Neuron (in vitro differentiated cells): ENCODE results near the gene TRIM66.

Experiments
- H2AFZ ChIP-seq: one replicate; pipeline ENCODE4 v1.6.1; 2013; ENCODE audit warnings: low read depth, mild to moderate bottlenecking, inconsistent platforms, low read length, moderate library complexity
- H3K27me3 ChIP-seq: one replicate; pipeline ENCODE4 v1.6.1; 2013; ENCODE audit warnings: low read length; ENCODE audit not compliant: insufficient read depth
- H3K36me3 ChIP-seq: one replicate; pipeline ENCODE4 v1.6.1; 2013; ENCODE audit warnings: low read length; ENCODE audit not compliant: insufficient read depth
- H3K4me1 ChIP-seq: one replicate; pipeline ENCODE4 v1.6.1; 2013; ENCODE audit warnings: low read length; ENCODE audit not compliant: insufficient read depth
- H3K4me3 ChIP-seq: 2 replicates; pipeline ENCODE4 v1.5.1; 2013; ENCODE audit warnings: mild to moderate bottlenecking, low read length, moderate library complexity
- H3K9me3 ChIP-seq: one replicate; pipeline ENCODE4 v1.6.1; 2013; ENCODE audit warnings: low read length

TRIM66 gene

DNA sequence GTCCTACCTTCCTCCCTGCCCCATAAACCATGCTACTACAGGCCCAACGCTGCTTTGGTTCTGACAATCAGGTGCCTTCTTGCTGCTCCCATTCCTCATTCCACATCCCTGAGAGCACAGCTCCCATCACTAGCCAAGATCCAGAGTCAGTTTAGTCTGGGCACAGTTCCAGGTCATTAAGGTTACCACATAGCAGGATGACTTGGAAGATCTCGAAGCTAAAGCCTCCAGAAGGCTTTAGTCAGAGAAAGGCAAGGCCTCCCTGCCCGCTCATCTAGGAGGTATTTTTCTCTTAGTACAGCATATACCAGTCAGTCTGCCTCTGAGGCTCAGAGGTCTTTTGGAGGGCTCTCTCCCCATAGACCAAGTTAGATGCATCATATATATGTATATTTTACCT is 30.3 kb downstream of the TRIM66 start:
- H3K4me1 ChIP-seq: no peaks in the 10 kb centered on the region
- H3K27me3 ChIP-seq: no peaks in the 10 kb centered on the region
- H2AFZ ChIP-seq: no peak overlapping the region
- H3K36me3 ChIP-seq: no peaks in the 10 kb centered on the region
- H3K4me3 ChIP-seq: no peak overlapping the region
- H3K9me3 ChIP-seq: no peaks in the 10 kb centered on the region

DNA sequence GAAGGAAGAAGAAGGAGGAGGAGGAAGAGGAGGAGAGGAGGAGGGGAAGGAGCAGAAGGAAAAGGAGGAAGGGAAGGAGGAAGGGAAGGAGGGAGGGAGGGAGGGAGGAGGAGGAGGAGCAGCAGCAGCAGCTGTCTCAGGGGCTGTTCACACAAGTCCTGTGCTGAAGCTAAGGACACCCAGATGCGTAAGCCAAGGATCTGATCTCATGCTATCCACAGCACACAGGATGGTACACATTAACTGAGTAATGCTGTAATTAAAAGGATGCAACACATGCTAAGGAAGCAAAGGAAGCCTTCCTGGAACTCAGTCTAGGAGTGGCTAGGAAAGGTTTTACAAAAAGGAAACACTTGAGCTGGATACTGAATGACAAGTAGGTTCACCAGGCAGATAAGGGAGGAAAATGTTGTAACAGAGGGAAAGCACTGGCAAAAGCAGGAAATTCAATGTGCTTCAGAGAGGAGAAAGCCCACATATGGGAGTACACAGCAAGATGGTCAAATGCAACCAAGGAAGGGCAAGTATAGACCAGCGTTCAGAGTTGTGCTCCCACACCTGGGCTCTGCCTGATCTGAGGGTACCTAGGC is 32.0 kb downstream of the TRIM66 start:
- no peak overlapping the region for H2AFZ ChIP-seq
- H3K9me3 ChIP-seq: no peaks in the 10 kb centered on the region
- no peak overlapping the region for H3K4me3 ChIP-seq
- H3K27me3 ChIP-seq: no peaks in the 10 kb centered on the region
- no peaks in the 10 kb centered on the region for H3K4me1 ChIP-seq
- H3K36me3 ChIP-seq: no peaks in the 10 kb centered on the region

DNA sequence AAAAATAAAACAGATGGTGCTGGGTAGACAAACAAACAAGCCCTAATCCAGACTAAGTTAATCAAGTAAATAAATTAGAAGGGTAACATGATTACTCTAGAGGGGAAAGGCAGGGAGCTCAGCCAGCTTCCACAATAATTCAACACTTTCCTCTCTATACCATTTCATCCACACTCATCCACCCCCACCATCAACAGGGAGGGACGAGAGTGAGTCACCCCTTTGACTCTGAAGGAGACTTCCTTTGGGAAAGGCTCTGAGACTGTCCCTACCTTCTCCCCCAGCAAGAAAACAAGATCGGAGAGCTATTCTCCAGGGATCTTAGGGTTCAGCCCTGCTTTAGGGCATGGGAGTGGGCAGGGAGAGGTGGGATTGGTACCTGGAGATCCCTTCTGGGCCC is 33.1 kb downstream of the TRIM66 start:
- no peak overlapping the region for H2AFZ ChIP-seq
- no peak overlapping the region for H3K4me3 ChIP-seq
- no peaks in the 10 kb centered on the region for H3K4me1 ChIP-seq
- no peaks in the 10 kb centered on the region for H3K27me3 ChIP-seq
- H3K36me3 ChIP-seq: peaks cover 3% of the 10 kb centered on the region
- no peaks in the 10 kb centered on the region for H3K9me3 ChIP-seq

DNA sequence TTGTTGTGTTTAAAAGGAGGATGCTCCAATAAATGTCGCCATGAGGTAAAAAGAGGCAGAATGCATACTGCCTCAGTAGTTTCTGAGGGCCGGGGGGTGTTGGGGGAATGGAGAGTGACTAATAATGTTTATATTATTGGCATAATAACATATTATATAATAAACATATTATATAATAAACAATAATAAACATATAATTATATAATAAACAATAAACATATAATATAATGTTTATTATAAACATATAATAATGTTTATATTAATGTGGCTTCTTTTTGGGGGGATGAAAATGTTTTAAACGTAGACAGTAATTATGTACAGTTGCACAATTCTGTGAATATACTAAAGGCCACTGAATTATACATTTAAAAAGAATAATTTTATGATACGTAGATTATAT is 35.6 kb downstream of the TRIM66 start:
- H3K36me3 ChIP-seq: peaks cover 3% of the 10 kb centered on the region
- H3K4me3 ChIP-seq: no peak overlapping the region
- H2AFZ ChIP-seq: no peak overlapping the region
- H3K27me3 ChIP-seq: no peaks in the 10 kb centered on the region
- H3K4me1 ChIP-seq: no peaks in the 10 kb centered on the region
- no peaks in the 10 kb centered on the region for H3K9me3 ChIP-seq

DNA sequence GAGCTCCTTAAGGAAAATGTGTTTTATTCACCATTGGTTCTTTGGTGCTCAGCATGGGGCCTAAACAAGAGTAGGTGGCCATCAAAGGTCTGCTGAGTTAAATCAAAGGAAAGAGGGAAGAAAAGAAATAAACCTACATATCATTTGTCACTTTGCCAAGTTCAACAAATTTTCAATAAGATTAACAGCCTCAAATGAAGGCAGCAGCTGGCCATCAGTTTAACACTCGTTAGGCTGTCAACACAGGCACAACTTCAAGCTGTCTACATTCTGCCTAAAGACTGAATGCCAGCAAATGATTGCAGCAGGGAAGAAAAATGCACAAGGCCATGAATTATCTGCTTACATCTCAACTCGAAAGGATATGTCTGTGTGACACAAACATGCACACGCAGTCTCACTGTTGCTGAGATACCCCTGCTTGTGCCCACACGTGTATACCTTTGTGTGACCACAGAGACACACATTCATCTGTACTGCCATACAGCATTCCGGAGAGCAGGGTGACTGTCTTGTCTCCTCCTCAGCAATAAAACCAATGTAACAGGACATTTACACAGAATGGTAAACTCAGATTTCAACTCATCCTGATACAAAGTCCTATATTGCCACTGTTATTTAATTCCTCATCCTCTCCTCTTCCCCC is 40.1 kb downstream of the TRIM66 start:
- Histone ChIP-seq H2AFZ (no peak overlapping the region), H3K36me3 (peaks cover 3% of the 10 kb centered on the region), H3K27me3 (no peaks in the 10 kb centered on the region), H3K9me3 (peaks cover 3% of the 10 kb centered on the region), H3K4me3 (no peak overlapping the region), H3K4me1 (no peaks in the 10 kb centered on the region)

DNA sequence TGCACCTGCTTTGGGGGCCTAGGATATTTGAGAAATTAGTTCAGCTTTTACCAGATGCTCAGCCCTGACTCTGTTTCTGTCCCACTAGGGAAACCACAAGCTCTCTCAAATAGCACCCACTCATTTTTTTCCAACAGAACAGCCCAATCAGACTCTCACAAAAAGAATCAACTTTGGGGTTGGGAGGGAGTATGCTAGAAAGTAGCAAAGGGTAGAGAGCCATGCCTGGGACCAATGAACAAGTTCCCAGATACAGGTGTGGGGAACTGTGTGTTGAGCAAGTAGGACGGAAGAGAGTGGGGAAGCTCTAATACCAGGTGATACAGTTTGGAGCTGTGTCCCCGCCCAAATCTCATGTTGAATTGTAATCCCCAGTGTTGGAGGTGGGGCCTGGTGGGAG is 41.1 kb downstream of the TRIM66 start:
- H3K9me3 ChIP-seq: peaks cover 3% of the 10 kb centered on the region
- no peak overlapping the region for H2AFZ ChIP-seq
- peaks cover 3% of the 10 kb centered on the region for H3K36me3 ChIP-seq
- no peaks in the 10 kb centered on the region for H3K4me1 ChIP-seq
- no peak overlapping the region for H3K4me3 ChIP-seq
- no peaks in the 10 kb centered on the region for H3K27me3 ChIP-seq

DNA sequence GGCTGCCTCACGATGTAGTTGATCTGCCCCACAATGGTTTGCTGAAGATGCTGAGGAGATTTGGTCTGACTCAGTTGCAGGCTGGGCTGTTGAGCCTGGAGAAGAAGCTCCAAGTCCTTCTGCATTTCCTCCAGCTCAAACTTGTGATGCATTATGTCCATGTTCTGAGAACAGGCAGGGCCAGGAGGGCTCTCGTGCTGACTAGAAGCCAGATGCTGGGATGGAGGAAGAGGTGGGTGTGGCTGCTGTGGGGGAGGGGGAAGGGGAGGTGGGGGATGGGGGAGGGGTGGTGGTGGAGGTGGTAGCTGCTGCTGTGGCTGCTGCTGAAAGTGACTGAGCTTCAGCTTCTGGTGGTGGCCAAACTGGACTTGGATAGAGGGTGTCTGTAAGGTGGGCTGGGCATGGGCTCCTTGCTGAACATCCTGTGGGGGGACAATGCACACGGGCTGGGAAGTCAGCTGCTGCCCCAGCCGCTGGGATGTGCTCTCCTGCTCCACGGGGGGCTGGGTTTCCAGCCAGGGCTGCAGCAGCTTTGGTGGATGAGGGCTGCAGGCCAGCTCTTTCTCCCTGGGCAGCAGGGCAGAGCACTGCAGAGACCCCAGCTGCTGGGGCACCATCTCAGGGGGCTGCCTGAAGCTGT is 42.1 kb downstream of the TRIM66 start:
- Histone ChIP-seq H2AFZ (no peak overlapping the region), H3K9me3 (peaks cover 10% of the 10 kb centered on the region), H3K27me3 (no peaks in the 10 kb centered on the region), H3K4me1 (no peaks in the 10 kb centered on the region), H3K36me3 (peaks cover 3% of the 10 kb centered on the region), H3K4me3 (no peak overlapping the region)

DNA sequence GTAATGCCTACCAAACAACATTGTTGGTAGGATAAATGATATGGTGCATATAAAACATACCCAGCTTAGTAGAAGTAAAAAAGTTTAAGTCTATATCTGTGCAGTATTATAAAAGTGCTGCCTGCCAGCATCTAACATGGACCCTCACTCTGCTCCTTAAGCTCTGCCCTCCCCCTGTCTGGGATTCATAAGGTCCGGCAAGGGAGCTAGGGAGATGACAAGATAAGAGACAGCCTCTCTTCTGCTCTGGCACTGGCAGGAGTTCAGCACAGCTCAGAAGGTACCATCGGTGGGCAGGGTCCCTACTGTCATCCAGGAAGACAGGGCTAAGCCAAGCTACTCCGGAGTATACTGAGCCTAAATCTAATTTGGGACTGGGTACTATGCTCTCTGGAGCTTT is 42.8 kb downstream of the TRIM66 start:
- peaks cover 10% of the 10 kb centered on the region for H3K9me3 ChIP-seq
- no peak overlapping the region for H3K4me3 ChIP-seq
- no peaks in the 10 kb centered on the region for H3K27me3 ChIP-seq
- H2AFZ ChIP-seq: no peak overlapping the region
- H3K36me3 ChIP-seq: peaks cover 2% of the 10 kb centered on the region
- no peaks in the 10 kb centered on the region for H3K4me1 ChIP-seq

DNA sequence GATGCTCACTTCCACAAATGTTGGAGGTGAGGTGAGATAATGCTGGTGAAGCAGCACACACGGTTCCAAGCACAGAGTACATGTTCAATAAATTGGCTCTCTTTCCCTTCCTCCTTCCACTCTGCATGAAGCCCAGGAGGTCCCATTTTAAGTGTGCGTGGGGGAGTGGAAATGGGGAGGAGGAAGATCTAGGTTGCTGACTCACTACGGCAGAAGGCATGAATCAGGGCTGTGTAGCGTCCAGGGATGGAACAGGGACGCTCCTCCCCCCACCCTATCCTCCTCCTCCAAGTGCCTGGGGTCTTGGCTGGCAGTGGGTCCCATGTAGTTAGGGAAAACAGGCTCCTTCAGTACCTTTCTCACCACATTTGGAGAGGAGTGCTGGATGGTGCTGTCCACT is 44.2 kb downstream of the TRIM66 start:
- Histone ChIP-seq H3K4me3 (no peak overlapping the region), H2AFZ (no peak overlapping the region), H3K9me3 (peaks cover 12% of the 10 kb centered on the region), H3K27me3 (no peaks in the 10 kb centered on the region), H3K36me3 (peaks cover 2% of the 10 kb centered on the region), H3K4me1 (no peaks in the 10 kb centered on the region)

DNA sequence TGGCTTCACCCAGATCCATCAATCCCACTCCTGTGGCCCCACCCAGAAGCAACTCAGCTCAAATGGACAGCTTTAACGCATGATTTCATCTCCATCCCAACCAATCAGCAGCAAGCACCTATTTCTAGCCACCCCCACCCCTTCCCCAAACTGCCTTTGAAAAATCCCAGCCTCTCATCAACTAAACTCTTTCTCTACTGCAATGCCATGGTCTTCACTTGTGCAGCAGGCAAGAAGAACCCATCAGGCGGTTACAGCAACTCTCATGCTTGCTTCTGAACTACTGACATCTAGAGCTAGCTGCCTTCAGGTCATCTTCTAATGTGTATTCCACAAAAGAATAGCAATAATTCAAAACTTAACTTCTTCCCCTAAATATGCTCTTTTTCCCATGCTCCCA is 46.3 kb downstream of the TRIM66 start:
- no peak overlapping the region for H2AFZ ChIP-seq
- H3K27me3 ChIP-seq: no peaks in the 10 kb centered on the region
- H3K36me3 ChIP-seq: peaks cover 2% of the 10 kb centered on the region
- peaks cover 12% of the 10 kb centered on the region for H3K9me3 ChIP-seq
- H3K4me3 ChIP-seq: no peak overlapping the region
- H3K4me1 ChIP-seq: no peaks in the 10 kb centered on the region

DNA sequence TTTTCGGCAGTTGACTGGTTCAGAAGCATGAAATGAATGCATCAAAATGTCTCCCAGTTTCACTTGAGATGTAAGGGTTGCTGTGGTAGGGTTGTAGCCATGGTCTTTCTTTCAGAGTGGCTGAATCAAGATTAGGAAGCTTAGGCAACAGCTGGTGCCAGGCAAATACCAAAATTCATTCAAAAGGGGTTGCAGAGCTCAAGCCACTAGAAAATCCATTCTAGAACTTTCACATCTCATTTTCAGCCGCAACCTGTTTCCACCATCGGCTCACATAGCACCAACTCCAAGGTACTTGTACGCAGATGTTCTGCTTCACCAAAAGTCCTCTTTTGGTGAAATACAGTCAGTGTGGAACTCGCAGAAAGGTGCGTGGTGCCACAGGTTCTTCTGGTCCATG is 48.0 kb downstream of the TRIM66 start:
- H3K4me3 ChIP-seq: no peak overlapping the region
- no peak overlapping the region for H2AFZ ChIP-seq
- H3K9me3 ChIP-seq: peaks cover 12% of the 10 kb centered on the region
- peaks cover 2% of the 10 kb centered on the region for H3K36me3 ChIP-seq
- H3K4me1 ChIP-seq: no peaks in the 10 kb centered on the region
- H3K27me3 ChIP-seq: no peaks in the 10 kb centered on the region

DNA sequence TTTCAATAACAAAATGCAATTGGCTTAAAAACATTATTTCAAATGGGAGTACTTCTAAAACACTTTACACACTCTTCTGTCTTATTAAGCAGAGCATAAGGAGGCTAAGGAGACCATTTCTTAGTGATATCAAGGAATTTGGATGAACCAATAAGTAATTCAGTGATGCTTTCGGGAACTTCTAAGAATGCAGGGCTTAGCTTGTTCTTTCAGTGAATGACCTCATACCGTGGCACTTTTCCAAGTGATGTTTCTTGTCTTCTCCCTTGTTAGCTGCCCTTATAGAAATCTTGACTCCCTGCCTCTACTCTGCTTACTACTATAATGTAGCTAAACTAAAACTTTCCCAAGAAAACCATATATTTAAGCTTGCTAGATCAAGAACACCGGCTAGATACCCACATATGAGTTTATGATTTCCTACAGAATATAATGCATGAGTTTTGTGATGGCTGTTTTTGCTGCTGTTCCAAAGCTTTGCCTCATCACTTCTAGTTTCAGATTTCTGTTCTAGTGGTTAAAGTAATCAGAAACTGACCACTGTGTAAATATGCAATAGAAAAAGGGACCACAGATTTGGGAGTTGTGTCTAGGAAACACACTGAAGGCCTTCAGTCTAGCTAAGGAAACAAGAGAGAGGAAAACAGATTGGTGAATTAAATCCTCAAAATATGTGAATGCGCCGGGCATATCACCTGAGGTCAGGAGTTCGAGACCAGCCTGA is 50.9 kb downstream of the TRIM66 start:
- no peaks in the 10 kb centered on the region for H3K27me3 ChIP-seq
- no peak overlapping the region for H2AFZ ChIP-seq
- no peak overlapping the region for H3K4me3 ChIP-seq
- H3K4me1 ChIP-seq: peaks cover 7% of the 10 kb centered on the region
- peaks cover 8% of the 10 kb centered on the region for H3K9me3 ChIP-seq
- H3K36me3 ChIP-seq: peaks cover 2% of the 10 kb centered on the region

DNA sequence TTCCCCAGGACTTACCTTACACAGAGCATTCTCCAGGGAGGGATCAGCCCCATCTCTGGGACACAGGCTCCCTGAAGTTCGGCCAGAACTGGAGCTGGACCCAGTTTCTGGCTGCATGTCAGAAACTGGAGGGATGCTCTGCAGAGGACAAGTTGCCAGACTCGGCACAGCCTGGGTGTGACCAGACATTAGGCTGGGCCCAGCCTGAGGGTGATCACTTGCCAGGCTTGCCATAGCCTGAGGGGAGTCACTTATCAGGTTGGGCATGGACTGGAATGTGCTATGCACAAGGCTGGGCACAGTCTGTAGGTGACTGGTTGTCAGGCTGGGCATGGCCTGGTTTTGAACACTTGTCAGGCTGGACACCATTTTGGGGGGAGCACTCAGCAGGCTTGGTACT is 57.8 kb downstream of the TRIM66 start:
- peaks cover 17% of the 10 kb centered on the region for H3K4me1 ChIP-seq
- no peak overlapping the region for H3K4me3 ChIP-seq
- H3K9me3 ChIP-seq: no peaks in the 10 kb centered on the region
- peaks cover 3% of the 10 kb centered on the region for H3K36me3 ChIP-seq
- peaks cover 3% of the 10 kb centered on the region for H3K27me3 ChIP-seq
- H2AFZ ChIP-seq: no peak overlapping the region
